Gastroesophageal sphincter (tissue), 3 donors: ENCODE data around the gene SURF2.

Experiments
- POLR2A ChIP-seq, 2 donors: fragments of 450-650 bp; IDR thresholded peaks; one replicate each; pipeline ENCODE4 v1.6.1; 2017; ENCODE audit warnings: antibody characterized with exemption in 2 of 2, mild to moderate bottlenecking in 2 of 2, moderate library complexity in 1 of 2
- TF ChIP-seq, protein P1 (sequence below), 4 experiments: fragments of 200-600 bp in 2 of 4; fragments of 450-650 bp in 2 of 4; sonication (generic) in 1 of 4; IDR thresholded peaks; one replicate each; pipeline ENCODE4 v1.5.1; 2017 to 2019; ENCODE audit warnings: antibody characterized with exemption in 4 of 4, mild to moderate bottlenecking in 2 of 4, moderate library complexity in 2 of 4

DNA sequence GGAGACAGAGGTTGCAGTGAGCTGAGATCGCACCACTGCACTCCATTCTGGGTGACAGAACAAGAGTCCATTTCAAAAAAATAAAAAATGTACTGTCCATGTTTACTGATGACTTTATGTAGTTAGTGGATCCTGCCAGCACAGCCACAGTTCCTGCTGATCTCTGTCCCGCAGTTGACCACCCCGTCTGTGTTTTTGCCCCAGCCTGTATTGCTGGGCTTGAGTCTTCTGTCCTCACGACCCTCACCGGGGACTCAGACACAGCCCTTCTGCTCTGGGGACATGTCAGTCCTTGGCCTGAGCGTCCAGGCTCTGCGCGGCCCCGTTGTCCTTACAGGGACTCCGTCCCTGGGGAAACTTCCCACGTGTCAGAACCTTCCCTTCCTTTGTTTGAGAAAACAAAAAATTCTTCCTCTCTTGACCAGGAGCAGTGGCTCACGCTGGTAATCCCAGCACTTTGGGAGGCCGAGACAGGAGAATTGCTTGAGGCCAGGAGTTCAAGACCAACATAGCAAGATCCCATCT is 34.9 kb upstream of the SURF2 start:
- TF ChIP-seq, protein P1, sequence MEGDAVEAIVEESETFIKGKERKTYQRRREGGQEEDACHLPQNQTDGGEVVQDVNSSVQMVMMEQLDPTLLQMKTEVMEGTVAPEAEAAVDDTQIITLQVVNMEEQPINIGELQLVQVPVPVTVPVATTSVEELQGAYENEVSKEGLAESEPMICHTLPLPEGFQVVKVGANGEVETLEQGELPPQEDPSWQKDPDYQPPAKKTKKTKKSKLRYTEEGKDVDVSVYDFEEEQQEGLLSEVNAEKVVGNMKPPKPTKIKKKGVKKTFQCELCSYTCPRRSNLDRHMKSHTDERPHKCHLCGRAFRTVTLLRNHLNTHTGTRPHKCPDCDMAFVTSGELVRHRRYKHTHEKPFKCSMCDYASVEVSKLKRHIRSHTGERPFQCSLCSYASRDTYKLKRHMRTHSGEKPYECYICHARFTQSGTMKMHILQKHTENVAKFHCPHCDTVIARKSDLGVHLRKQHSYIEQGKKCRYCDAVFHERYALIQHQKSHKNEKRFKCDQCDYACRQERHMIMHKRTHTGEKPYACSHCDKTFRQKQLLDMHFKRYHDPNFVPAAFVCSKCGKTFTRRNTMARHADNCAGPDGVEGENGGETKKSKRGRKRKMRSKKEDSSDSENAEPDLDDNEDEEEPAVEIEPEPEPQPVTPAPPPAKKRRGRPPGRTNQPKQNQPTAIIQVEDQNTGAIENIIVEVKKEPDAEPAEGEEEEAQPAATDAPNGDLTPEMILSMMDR (IDR thresholded peaks at IDR 0.05): no peak
- no peak for TF ChIP-seq POLR2A (IDR thresholded peaks at IDR 0.05)
